Spleen (tissue), 7 donors: ENCODE measurements around the gene TEDC1.

Experiments used
- CTCF ChIP-seq, 11 experiments: fragments of 200-600 bp in 7 of 11; fragments of 450-650 bp in 4 of 11; sonication (generic) in 4 of 11; IDR thresholded peaks in 8 of 11; conservative IDR thresholded peaks in 3 of 11; 1 replicate in 7 of 11; 2 replicates in 4 of 11; pipeline versions ENCODE4 v1.4.0 to v1.8.0; 2016 to 2021; ENCODE audit warnings: antibody characterized with exemption in 11 of 11, inconsistent platforms in 4 of 11, mild to moderate bottlenecking in 1 of 11
- POLR2A ChIP-seq, 3 donors: fragments of 450-650 bp; IDR thresholded peaks; one replicate each; pipeline ENCODE4 v1.5.1; 2017; ENCODE audit warnings: antibody characterized with exemption in 3 of 3, mild to moderate bottlenecking in 1 of 3
- POLR2AphosphoS5 ChIP-seq, 3 donors: sonication (generic); formaldehyde crosslinking; IDR thresholded peaks; one replicate each; pipeline ENCODE4 v1.5.1; 2017; ENCODE audit warnings: antibody characterized with exemption in 3 of 3
- donor health status: DM: no; HTN: no; CAD: no; lungs with moderate emphysema.
- donor health status: DM: no; HTN: no; CAD: no.
- donor health status: DM: no; HTN: no; CAD: no.

GRCh38 chr14:105529569-105530284 is 38.7 kb downstream of the TEDC1 start:
- TF ChIP-seq CTCF (IDR thresholded peaks at IDR 0.05 in 8 of 11, conservative IDR thresholded peaks at IDR 0.05 in 3 of 11) = no peak
- no peak for TF ChIP-seq POLR2A (IDR thresholded peaks at IDR 0.05)
- peak in 2 of 3 donors; percentile 52 to 60 for TF ChIP-seq POLR2AphosphoS5 (IDR thresholded peaks at IDR 0.05)
